Islet precursor cell (in vitro differentiated cells): ENCODE measurements around the gene BRINP2.
A peak's percentile ranks its signal among the peaks of the same experiment; 100 is the strongest.

ENCODE experiments used
- DNase-seq: peaks from one replicate; pipeline ENCODE4 v3.0.0-alpha.2; 2018

BRINP2 gene

GRCh38 chr1:177227978-177228692 is 57.4 kb downstream of the BRINP2 start:
- DNase-seq = no peak

- peak; percentile 63 for DNase-seq
Observed at GRCh38 chr1:177228693-177229065, 57.9 kb downstream of the BRINP2 start.

- no peak for DNase-seq
Observed at GRCh38 chr1:177229781-177230180, 59.0 kb downstream of the BRINP2 start.

- no peak for DNase-seq
Observed at GRCh38 chr1:177230228-177231016, 59.7 kb downstream of the BRINP2 start.

- no peak for DNase-seq
Observed at GRCh38 chr1:177235350-177235749, 64.6 kb downstream of the BRINP2 start.

GRCh38 chr1:177236962-177237361 is 66.2 kb downstream of the BRINP2 start:
- DNase-seq = no peak

GRCh38 chr1:177238967-177239366 is 68.2 kb downstream of the BRINP2 start:
- DNase-seq = no peak

GRCh38 chr1:177239792-177240191 is 69.0 kb downstream of the BRINP2 start:
- DNase-seq = no peak

GRCh38 chr1:177243773-177244172 is 73.0 kb downstream of the BRINP2 start:
- DNase-seq = no peak

GRCh38 chr1:177246710-177247580 is 76.2 kb downstream of the BRINP2 start:
- no peak for DNase-seq

GRCh38 chr1:177247623-177248176 is 76.9 kb downstream of the BRINP2 start:
- no peak for DNase-seq

GRCh38 chr1:177248258-177248657 is 77.5 kb downstream of the BRINP2 start:
- DNase-seq = no peak

- DNase-seq = no peak
Observed at GRCh38 chr1:177249231-177249630, 78.5 kb downstream of the BRINP2 start.

- no peak for DNase-seq
Observed at GRCh38 chr1:177252877-177253276, 82.1 kb downstream of the BRINP2 start.

- DNase-seq = no peak
Observed at GRCh38 chr1:177255411-177255810, 84.7 kb downstream of the BRINP2 start.

- DNase-seq = peak; percentile 81
Observed at GRCh38 chr1:177256153-177257075, 85.7 kb downstream of the BRINP2 start.

- DNase-seq = no peak
Observed at GRCh38 chr1:177257128-177257527, 86.4 kb downstream of the BRINP2 start.

- no peak for DNase-seq
Observed at GRCh38 chr1:177257576-177257975, 86.8 kb downstream of the BRINP2 start.

GRCh38 chr1:177270863-177271262 is 100.1 kb downstream of the BRINP2 start:
- no peak for DNase-seq

- DNase-seq = no peak
Observed at GRCh38 chr1:177273141-177273540, 102.4 kb downstream of the BRINP2 start.

GRCh38 chr1:177274687-177275211 is 104.0 kb downstream of the BRINP2 start:
- no peak for DNase-seq

GRCh38 chr1:177275736-177276135 is 105.0 kb downstream of the BRINP2 start:
- no peak for DNase-seq
